ENCODE measurements around the gene MYO10. TPM values are rescaled to one million over a fixed set of nuclear protein-coding genes. Genes with fewer than 3 reads are reported as not detected.

The MYO10 gene
- total and polyA plus RNA-seq, 2 of the 8 experiments (the other 6 are each of a cell fraction or from before 2014, with no cell fraction given) = 21.5 to 107 TPM

GRCh38 chr5:16884595-16884994, 51.5 kb downstream of the MYO10 start:
- no peak overlapping the region for H4K91ac ChIP-seq (replicated peaks; ENCODE audit: insufficient read length, low read length)
- H3K4me1 ChIP-seq (replicated peaks in 1 of 4; ENCODE audit: control insufficient read depth in 3 of 4, insufficient read depth in 4 of 4, low read length in 3 of 4) = peaks cover 0 to 3% (median 0%) of the 10 kb centered on the region in 4 experiments; a peak in 3 of 7 replicates
- no peak overlapping the region for H3K4me2 ChIP-seq (ENCODE audit: insufficient read depth in 1 of 2, low read depth in 2 of 2, low read length in 2 of 2)
- H2BK5ac ChIP-seq (ENCODE audit: low read depth, low read length) = no peak overlapping the region
- no peaks in the 10 kb centered on the region for H3K23me2 ChIP-seq (ENCODE audit: low read depth, low read length)
- H3K27ac ChIP-seq (ENCODE audit: low read depth, low read length) = no peak overlapping the region
- no peaks in the 10 kb centered on the region for H3K36me3 ChIP-seq (ENCODE audit: control insufficient read depth in 2 of 4, insufficient read depth in 4 of 4, low read length in 3 of 4)
- DNase-seq (ENCODE audit: low read depth in 1 of 2, low spot score in 2 of 2) (no peak), FAIRE-seq (no peak)
- no peaks in the 10 kb centered on the region for H3K9me3 ChIP-seq (ENCODE audit: insufficient read depth in 2 of 2, low read depth in 1 of 2, low read length in 1 of 2)
- no peak overlapping the region for H3K23ac ChIP-seq (ENCODE audit: insufficient read length)
- no peaks in the 10 kb centered on the region for H3K27me3 ChIP-seq (replicated peaks in 1 of 4; ENCODE audit: control insufficient read depth in 3 of 4, extremely low read depth in 1 of 4, insufficient read depth in 3 of 4, low read length in 3 of 4)
- POLR2A ChIA-PET (ENCODE audit: partially characterized antibody) = no interaction called here
- no peak overlapping the region for H2BK12ac ChIP-seq (ENCODE audit: low read depth, low read length)
- no peak overlapping the region for H4K8ac ChIP-seq (ENCODE audit: extremely low read depth, insufficient read depth, low read length)
- no peak overlapping the region for H2BK120ac ChIP-seq (replicated peaks; ENCODE audit: low read depth, low read length)
- no peak overlapping the region for H3K9ac ChIP-seq (replicated peaks in 1 of 4; ENCODE audit: extremely low read depth in 1 of 4, low read depth in 3 of 4, low read length in 3 of 4)
- no peak overlapping the region for H3K4ac ChIP-seq (replicated peaks; ENCODE audit: insufficient read length, low read depth, low read length)
- H3K56ac ChIP-seq (replicated peaks; ENCODE audit: insufficient read length, low read depth, low read length) = no peak overlapping the region
- no peak overlapping the region for H2BK15ac ChIP-seq (ENCODE audit: low read length)
- H4K20me1 ChIP-seq (replicated peaks in 1 of 2; ENCODE audit: control insufficient read depth in 1 of 2, insufficient read depth in 2 of 2, low read length in 2 of 2) = no peaks in the 10 kb centered on the region
- no peak overlapping the region for H3K18ac ChIP-seq (ENCODE audit: extremely low read depth, low read length)
- H3K79me1 ChIP-seq (ENCODE audit: low read depth, low read length) = no peaks in the 10 kb centered on the region; the same call in 1 of the 2 replicates
- no peak overlapping the region for H4K5ac ChIP-seq (ENCODE audit: insufficient read length, low read depth, low read length)
- no peak overlapping the region for H3K4me3 ChIP-seq (ENCODE audit: extremely low read depth in 1 of 4, insufficient read depth in 2 of 4, low read depth in 3 of 4, low read length in 4 of 4)
- CTCF ChIA-PET (ENCODE audit: partially characterized antibody) = interaction anchor here (0.9 kb wide), 1 partner anchor 37 kb away, joined by 3 read pairs; no protein-coding TSS in a partner anchor
- 86% methylated on average over 4 of the region's 4 CpGs; no CpG with 5 or more reads in 1 of the 2 experiments for WGBS, 2 experiments (ENCODE audit: extremely low coverage in 1 of 2, insufficient coverage in 1 of 2, insufficient read length in 1 of 2, insufficient replicate concordance in 2 of 2, low coverage in 1 of 2, low lambda C conversion rate in 2 of 2, missing lambda C conversion rate in 1 of 2)
- no peak overlapping the region for H2AK5ac ChIP-seq (ENCODE audit: low read depth, low read length)
- H2BK20ac ChIP-seq (ENCODE audit: low read length) = no peak overlapping the region
- no peak overlapping the region for H3K14ac ChIP-seq (ENCODE audit: insufficient read length)
- TF ChIP-seq ZNF274 (IDR thresholded peaks at IDR 0.05; ENCODE audit: borderline replicate concordance, extremely low read depth, low read length) (no peak), BCL11A (IDR thresholded peaks at IDR 0.05; ENCODE audit: low read depth in 2 of 2, low read length in 2 of 2) (no peak), SAP30 (IDR thresholded peaks at IDR 0.05; ENCODE audit: insufficient read depth, insufficient replicate concordance, low read length) (no peak), SIX5 (IDR thresholded peaks at IDR 0.05; ENCODE audit: low read depth, low read length) (no peak), CHD2 (IDR thresholded peaks at IDR 0.05; ENCODE audit: low read length) (no peak)
- TF ChIP-seq, protein P1, sequence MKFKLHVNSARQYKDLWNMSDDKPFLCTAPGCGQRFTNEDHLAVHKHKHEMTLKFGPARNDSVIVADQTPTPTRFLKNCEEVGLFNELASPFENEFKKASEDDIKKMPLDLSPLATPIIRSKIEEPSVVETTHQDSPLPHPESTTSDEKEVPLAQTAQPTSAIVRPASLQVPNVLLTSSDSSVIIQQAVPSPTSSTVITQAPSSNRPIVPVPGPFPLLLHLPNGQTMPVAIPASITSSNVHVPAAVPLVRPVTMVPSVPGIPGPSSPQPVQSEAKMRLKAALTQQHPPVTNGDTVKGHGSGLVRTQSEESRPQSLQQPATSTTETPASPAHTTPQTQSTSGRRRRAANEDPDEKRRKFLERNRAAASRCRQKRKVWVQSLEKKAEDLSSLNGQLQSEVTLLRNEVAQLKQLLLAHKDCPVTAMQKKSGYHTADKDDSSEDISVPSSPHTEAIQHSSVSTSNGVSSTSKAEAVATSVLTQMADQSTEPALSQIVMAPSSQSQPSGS (IDR thresholded peaks at IDR 0.05; ENCODE audit: low read length) = no peak
- H2AFZ ChIP-seq (ENCODE audit: low read length) = no peak overlapping the region
- peaks cover 0 to 88% of the 10 kb centered on the region in 2 experiments; a peak in 3 of 4 replicates for H3K79me2 ChIP-seq (ENCODE audit: control insufficient read depth in 1 of 2, insufficient read depth in 2 of 2, low read length in 2 of 2)
